HT1080 (cell line): ENCODE data around the gene THSD4. TPM values are rescaled to one million over a fixed set of nuclear protein-coding genes. Genes with fewer than 3 reads are reported as not detected.
A peak's percentile ranks its signal among the peaks of the same experiment; 100 is the strongest.

Experiments used
- DNase-seq: peaks from one replicate; pipeline ENCODE4 v3.0.0-alpha.2; 2015; ENCODE audit warnings: low read depth
- total RNA-seq: library from RNA; depleted of rRNA; stranded (reverse); fragments of >200 nt; shearing (Covaris generic); gene quantifications from 2 replicates; pipeline ENCODE4 v1.2.3, GENCODE V29; 2014

Gene THSD4
- total RNA-seq, 1 experiment from 2014 or later = 11.8 TPM

- peak; percentile 75 for DNase-seq
Observed at GRCh38 chr15:71800835-71801745, 685.8 kb downstream of the THSD4 start.

- DNase-seq = no peak
Observed at GRCh38 chr15:71801935-71802655, 686.8 kb downstream of the THSD4 start.

GRCh38 chr15:71802770-71803169, 687.5 kb downstream of the THSD4 start:
- no peak for DNase-seq

- DNase-seq = no peak
Observed at GRCh38 chr15:71804226-71804625, 689.0 kb downstream of the THSD4 start.

- DNase-seq = no peak
Observed at GRCh38 chr15:71804695-71805470, 689.6 kb downstream of the THSD4 start.

GRCh38 chr15:71806452-71806931, 691.2 kb downstream of the THSD4 start:
- DNase-seq = peak; percentile 44

GRCh38 chr15:71807125-71807629, 691.9 kb downstream of the THSD4 start:
- no peak for DNase-seq

GRCh38 chr15:71807691-71808091, 692.4 kb downstream of the THSD4 start:
- DNase-seq = no peak

GRCh38 chr15:71808311-71809020, 693.2 kb downstream of the THSD4 start:
- no peak for DNase-seq

GRCh38 chr15:71809346-71809745, 694.1 kb downstream of the THSD4 start:
- DNase-seq = no peak

- no peak for DNase-seq
Observed at GRCh38 chr15:71810256-71811035, 695.2 kb downstream of the THSD4 start, which contains the start of gene NR2E3. Gene NR2E3 (plus strand): TSS chr15:71810554. CDS start chr15:71810744, 190 bp downstream.

GRCh38 chr15:71811036-71811736, 695.9 kb downstream of the THSD4 start:
- DNase-seq = no peak

- no peak for DNase-seq
Observed at GRCh38 chr15:71811752-71812735, 696.8 kb downstream of the THSD4 start.

GRCh38 chr15:71812966-71813722, 697.9 kb downstream of the THSD4 start:
- DNase-seq = no peak

- DNase-seq = no peak
Observed at GRCh38 chr15:71813723-71814470, 698.6 kb downstream of the THSD4 start.

- no peak for DNase-seq
Observed at GRCh38 chr15:71815301-71815700, 700.0 kb downstream of the THSD4 start.
